ENCODE measurements around the gene GFI1B.
"Not testable (repeated sequence)": the region's sequence is repeated elsewhere in the genome, so short reads cannot be mapped to it uniquely, and the experiment has no call there.

The GFI1B gene

GRCh38 chr9:132978451-132979131 is at the start of gene GFI1B:
Gene GFI1B (plus strand): TSS chr9:132978694. CDS start chr9:132986679, 7,985 bp downstream.
- no peak for DNase-seq

- DNase-seq = no peak
Measured at GRCh38 chr9:132931178-132931735, 47.2 kb upstream of the GFI1B start.

GRCh38 chr9:132935026-132935425 is 43.5 kb upstream of the GFI1B start:
- no peak for DNase-seq

- no peak for DNase-seq
Measured at GRCh38 chr9:132937463-132937901, 41.0 kb upstream of the GFI1B start.

GRCh38 chr9:132939169-132939568 is 39.3 kb upstream of the GFI1B start:
- DNase-seq = no peak

- no peak for DNase-seq
Measured at GRCh38 chr9:132942541-132943182, 35.8 kb upstream of the GFI1B start.

- no peak for DNase-seq
Measured at GRCh38 chr9:132943651-132944293, 34.7 kb upstream of the GFI1B start.

GRCh38 chr9:132944294-132945185 is 34.0 kb upstream of the GFI1B start, which contains the start of gene TSC1:
Gene TSC1 (minus strand): TSS chr9:132944616. CDS start chr9:132928872, 15,744 bp downstream.
- peak; percentile 97 to 98 for DNase-seq

- no peak for DNase-seq
Measured at GRCh38 chr9:132945186-132946130, 33.0 kb upstream of the GFI1B start.

GRCh38 chr9:132946211-132946610 is 32.3 kb upstream of the GFI1B start:
- DNase-seq = no peak

GRCh38 chr9:132946631-132947295 is 31.7 kb upstream of the GFI1B start:
- no peak for DNase-seq

- DNase-seq = no peak
Measured at GRCh38 chr9:132947756-132948155, 30.7 kb upstream of the GFI1B start.

GRCh38 chr9:132948482-132949050 is 29.9 kb upstream of the GFI1B start:
- DNase-seq = no peak

GRCh38 chr9:132949709-132950108 is 28.8 kb upstream of the GFI1B start:
- DNase-seq = no peak

- DNase-seq = no peak
Measured at GRCh38 chr9:132955123-132955522, 23.4 kb upstream of the GFI1B start.

GRCh38 chr9:132955768-132956167 is 22.7 kb upstream of the GFI1B start:
- DNase-seq = no peak

GRCh38 chr9:132957805-132958204 is 20.7 kb upstream of the GFI1B start:
- no peak for DNase-seq

GRCh38 chr9:132961002-132961401 is 17.5 kb upstream of the GFI1B start:
- DNase-seq = no peak

GRCh38 chr9:132965478-132965877 is 13.0 kb upstream of the GFI1B start:
- no peak for DNase-seq

GRCh38 chr9:132967908-132968307 is 10.6 kb upstream of the GFI1B start:
- not testable (repeated sequence) for DNase-seq
